Measurements from ENCODE around the gene TIA1.
"Not testable (repeated sequence)": the region's sequence is repeated elsewhere in the genome, so short reads cannot be mapped to it uniquely, and the experiment has no call there.

Gene TIA1

DNA sequence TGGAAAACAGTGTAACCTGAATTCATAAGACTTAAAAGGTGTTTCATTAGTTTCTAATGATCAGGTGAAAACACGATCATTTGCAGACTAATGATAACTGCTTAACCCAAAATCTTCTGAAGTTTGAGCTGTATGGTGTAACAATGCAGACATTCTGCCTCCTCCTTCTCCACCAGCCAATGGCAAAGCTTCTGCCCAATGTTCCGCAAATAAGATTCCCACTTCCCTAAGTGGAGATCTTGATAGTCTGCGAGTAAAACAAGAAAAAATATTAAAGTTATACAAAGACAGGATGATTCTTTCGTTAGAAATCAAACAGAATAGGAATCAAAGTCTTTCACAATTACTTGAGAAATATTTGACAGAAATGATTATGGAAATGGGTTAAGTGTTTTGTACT, 65.7 kb downstream of the TIA1 start:
- no peak overlapping the region for H3K27ac Mint-ChIP-seq (ENCODE audit: low read depth)
- ATAC-seq (replicated peaks; ENCODE audit: extremely low read depth, poor library complexity, severe bottlenecking), result no peak
- DNase-seq (ENCODE audit: low spot score in 2 of 2), result no peak
- no peaks in the 10 kb centered on the region for H3K9me3 Mint-ChIP-seq
- no peaks in the 10 kb centered on the region for H3K4me1 Mint-ChIP-seq
- H3K4me3 Mint-ChIP-seq, result no peak overlapping the region
- H3K36me3 Mint-ChIP-seq (ENCODE audit: insufficient read depth), result peaks cover 10% of the 10 kb centered on the region
- no peaks in the 10 kb centered on the region for H3K27me3 Mint-ChIP-seq

GRCh38 chr2:70181363-70181956, 67.0 kb downstream of the TIA1 start:
- no peak overlapping the region for H3K27ac Mint-ChIP-seq (ENCODE audit: low read depth)
- no peaks in the 10 kb centered on the region for H3K27me3 Mint-ChIP-seq
- H3K4me3 Mint-ChIP-seq, result no peak overlapping the region
- peaks cover 18% of the 10 kb centered on the region for H3K36me3 Mint-ChIP-seq (ENCODE audit: insufficient read depth)
- no peaks in the 10 kb centered on the region for H3K4me1 Mint-ChIP-seq
- no peak for ATAC-seq (replicated peaks; ENCODE audit: extremely low read depth, poor library complexity, severe bottlenecking)
- DNase-seq (ENCODE audit: low spot score in 2 of 2), result no peak
- no peaks in the 10 kb centered on the region for H3K9me3 Mint-ChIP-seq

DNA sequence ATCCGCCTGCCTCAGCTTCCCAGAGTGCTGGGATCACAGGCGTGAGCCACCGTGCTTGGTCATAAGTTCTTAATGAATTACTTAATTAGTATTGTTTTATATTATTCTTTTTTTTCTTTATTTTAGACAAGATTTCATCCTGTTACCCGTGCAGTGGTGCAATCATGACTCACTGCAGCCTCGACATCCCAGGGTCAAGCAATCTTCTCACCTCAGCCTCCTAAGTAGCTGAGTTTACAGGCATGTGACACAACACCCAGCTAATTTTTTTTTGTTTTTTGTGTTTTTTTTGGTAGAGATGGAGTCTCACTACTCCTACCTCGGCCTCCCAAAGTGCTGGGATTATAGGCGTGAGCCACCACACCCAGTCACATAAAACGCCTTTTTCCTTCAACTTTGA, 74.9 kb downstream of the TIA1 start:
- Mint-ChIP-seq H3K9me3 (no peaks in the 10 kb centered on the region), H3K4me3 (no peak overlapping the region), H3K36me3 (ENCODE audit: insufficient read depth) (peaks cover 58% of the 10 kb centered on the region), H3K27me3 (no peaks in the 10 kb centered on the region), H3K4me1 (no peaks in the 10 kb centered on the region), H3K27ac (ENCODE audit: low read depth) (no peak overlapping the region)
- ATAC-seq (replicated peaks; ENCODE audit: extremely low read depth, poor library complexity, severe bottlenecking) (no peak), DNase-seq (ENCODE audit: low spot score in 2 of 2) (no peak)

GRCh38 chr2:70169654-70170245, 78.7 kb downstream of the TIA1 start:
- not testable (repeated sequence) for H3K4me3 Mint-ChIP-seq; H3K4me1 Mint-ChIP-seq; H3K27me3 Mint-ChIP-seq; H3K9me3 Mint-ChIP-seq; DNase-seq (ENCODE audit: low spot score in 2 of 2); ATAC-seq (replicated peaks; ENCODE audit: extremely low read depth, poor library complexity, severe bottlenecking); H3K27ac Mint-ChIP-seq (ENCODE audit: low read depth)
- peaks cover 67% of the 10 kb centered on the region for H3K36me3 Mint-ChIP-seq (ENCODE audit: insufficient read depth)

- peak overlapping the region; percentile 10 for H3K27ac Mint-ChIP-seq (ENCODE audit: low read depth)
- no peak overlapping the region for H3K4me3 Mint-ChIP-seq
- H3K4me1 Mint-ChIP-seq, result no peaks in the 10 kb centered on the region
- H3K36me3 Mint-ChIP-seq (ENCODE audit: insufficient read depth), result peaks cover 43% of the 10 kb centered on the region
- no peak for DNase-seq (ENCODE audit: low spot score in 2 of 2)
- H3K27me3 Mint-ChIP-seq, result no peaks in the 10 kb centered on the region
- H3K9me3 Mint-ChIP-seq, result no peaks in the 10 kb centered on the region
- no peak for ATAC-seq (replicated peaks; ENCODE audit: extremely low read depth, poor library complexity, severe bottlenecking)
These were observed 87.3 kb downstream of the TIA1 start for GRCh38 chr2:70161069-70161534.

- DNase-seq (ENCODE audit: low spot score in 2 of 2) (no peak), ATAC-seq (replicated peaks; ENCODE audit: extremely low read depth, poor library complexity, severe bottlenecking) (no peak)
- H3K9me3 Mint-ChIP-seq, result no peaks in the 10 kb centered on the region
- peak overlapping the region; percentile 10 for H3K27ac Mint-ChIP-seq (ENCODE audit: low read depth)
- H3K27me3 Mint-ChIP-seq, result no peaks in the 10 kb centered on the region
- H3K4me1 Mint-ChIP-seq, result no peaks in the 10 kb centered on the region
- H3K36me3 Mint-ChIP-seq (ENCODE audit: insufficient read depth), result peaks cover 43% of the 10 kb centered on the region
- H3K4me3 Mint-ChIP-seq, result no peak overlapping the region
These were observed 87.9 kb downstream of the TIA1 start for GRCh38 chr2:70160545-70160944.
